ENCODE data around the gene GJA3.

GRCh38 chr13:20130652-20131051 lies 30.2 kb downstream of the GJA3 start:
- no peak for TF ChIP-seq POLR2A (IDR thresholded peaks at IDR 0.05)
- no peak for TF ChIP-seq CTCF (IDR thresholded peaks at IDR 0.05)

Data from tibial nerve (tissue), 3 donors.